NCI-H2029 (cell line): ENCODE results near the gene SHC3.

Experiments
- DNase-seq: peaks from one replicate; lab custom pipeline; 2025; lab: John Stamatoyannopoulos, UW

SHC3 gene

DNA sequence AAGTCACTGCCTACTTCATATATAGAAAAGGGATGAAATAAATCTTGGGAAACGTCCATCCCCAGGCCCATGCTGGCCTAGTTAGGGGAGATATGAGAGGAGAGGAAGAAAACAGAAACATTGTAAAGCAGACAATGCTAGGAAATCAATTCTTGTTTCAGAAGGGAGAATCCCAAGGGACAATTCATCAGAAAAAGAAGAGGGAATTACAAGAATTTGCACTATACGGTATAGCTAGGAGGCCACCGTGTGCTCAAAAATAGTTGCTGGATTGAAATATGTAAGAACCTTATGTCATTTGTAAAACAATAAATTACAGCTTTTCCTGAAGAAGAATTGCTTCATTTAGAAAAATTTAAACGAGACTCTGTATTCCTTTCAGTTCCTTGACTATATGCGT lies 8.3 kb upstream of the SHC3 start:
- DNase-seq, result no peak

GRCh38 chr9:89185980-89186379 lies 7.4 kb upstream of the SHC3 start:
- no peak for DNase-seq

DNA sequence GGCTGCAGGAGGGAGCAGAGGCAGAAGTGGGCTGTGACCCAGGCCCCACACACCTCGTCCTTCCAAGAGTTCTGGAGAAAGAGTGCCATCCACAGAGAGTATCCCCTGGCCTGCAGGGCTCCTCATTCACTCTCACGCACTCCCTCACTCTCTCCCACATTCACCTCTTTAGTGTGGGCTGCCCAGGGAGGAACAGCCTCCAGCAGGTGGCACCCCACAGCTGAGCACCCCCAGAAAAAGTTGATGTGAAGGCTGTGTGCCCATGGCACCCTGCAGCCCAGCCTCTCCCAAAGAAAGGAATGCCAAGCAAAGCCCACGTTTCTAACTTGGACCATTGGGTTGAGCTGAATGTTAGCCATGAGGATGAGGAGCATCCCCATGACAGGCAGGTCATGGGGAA lies 4.5 kb upstream of the SHC3 start:
- DNase-seq, result no peak

GRCh38 chr9:89182369-89182768 lies 3.8 kb upstream of the SHC3 start:
- no peak for DNase-seq

DNA sequence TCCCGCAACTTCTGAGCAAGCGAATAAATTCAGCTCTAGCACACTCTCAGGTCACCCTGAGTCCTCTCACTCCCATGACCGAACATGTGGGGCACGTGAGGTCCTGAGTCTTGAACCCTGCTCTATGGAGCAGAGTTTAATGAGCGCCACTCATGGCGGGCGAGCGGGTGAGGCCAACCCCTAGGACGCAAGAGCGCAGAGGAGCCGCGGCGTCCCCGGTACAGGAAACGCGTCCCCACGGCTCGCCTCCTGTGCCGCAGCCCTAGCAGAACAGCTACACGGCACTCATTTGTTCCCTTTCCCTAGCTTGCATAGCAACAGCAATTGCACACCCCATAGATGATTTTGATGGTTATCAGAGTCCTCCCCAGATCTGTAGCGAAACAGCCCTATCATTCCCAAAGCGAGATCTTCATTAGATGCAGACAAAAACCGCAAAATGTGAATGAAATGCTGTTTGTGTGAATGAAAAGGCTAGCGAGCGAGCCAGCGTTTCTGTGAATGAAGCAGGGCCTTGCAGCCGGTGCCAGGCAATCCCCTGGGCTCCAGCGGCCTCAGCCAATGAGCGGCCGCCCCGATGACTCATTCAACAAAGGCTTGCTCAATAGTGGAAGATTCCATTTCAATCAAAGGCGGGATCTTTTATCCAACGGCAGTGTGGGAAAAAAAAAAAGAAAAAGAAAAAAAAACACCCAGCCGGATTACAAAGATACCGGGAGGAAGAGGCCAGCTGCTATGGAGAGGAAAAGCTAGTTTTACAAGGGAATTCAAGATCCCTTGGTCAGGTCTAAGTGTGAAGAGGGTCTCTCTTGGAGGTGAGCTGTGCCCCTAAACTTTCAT lies 1.5 kb upstream of the SHC3 start:
- peak; percentile 86 for DNase-seq

DNA sequence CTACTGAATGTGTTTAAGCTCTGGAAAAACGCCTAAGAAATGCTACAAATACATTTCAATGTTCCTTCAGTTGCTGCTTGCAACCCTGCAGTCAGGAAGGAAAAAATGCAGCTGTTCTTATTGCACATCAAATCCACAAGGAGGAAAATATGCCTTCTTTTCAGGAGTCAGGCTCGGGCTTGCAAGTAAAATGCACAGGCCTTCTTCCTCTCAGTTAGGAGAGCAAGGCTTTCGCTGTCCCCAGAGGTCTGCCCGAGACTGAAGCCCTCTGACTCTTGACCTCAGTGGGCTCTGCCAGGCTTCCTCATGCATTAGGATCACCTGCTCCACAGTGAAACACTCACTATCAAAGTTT lies 899 bp upstream of the SHC3 start:
- DNase-seq, result no peak

- DNase-seq, result no peak
Measured at GRCh38 chr9:89178830-89179539, 367 bp upstream of the SHC3 start.

GRCh38 chr9:89177012-89177943 lies 1.3 kb downstream of the SHC3 start:
- no peak for DNase-seq

DNA sequence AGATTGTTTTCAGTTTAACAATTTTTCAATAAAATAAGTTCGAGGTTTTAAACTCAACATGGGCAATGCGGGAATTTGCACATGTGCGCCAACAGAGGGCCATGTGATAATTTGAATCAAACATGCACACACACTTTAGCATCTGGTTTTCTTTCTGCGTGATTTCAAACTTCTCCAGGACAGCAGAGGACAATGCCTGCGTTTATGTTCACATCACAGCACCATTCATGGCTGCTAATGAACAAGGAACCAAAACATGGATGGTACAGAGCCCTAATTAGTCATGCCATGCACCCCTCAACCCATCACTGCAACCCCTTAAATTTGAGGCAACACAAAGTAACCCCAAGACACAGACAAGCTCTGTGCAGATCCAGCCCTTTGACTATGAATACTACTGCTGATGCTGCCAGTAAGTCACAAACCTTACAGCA lies 2.8 kb downstream of the SHC3 start:
- DNase-seq, result no peak

DNA sequence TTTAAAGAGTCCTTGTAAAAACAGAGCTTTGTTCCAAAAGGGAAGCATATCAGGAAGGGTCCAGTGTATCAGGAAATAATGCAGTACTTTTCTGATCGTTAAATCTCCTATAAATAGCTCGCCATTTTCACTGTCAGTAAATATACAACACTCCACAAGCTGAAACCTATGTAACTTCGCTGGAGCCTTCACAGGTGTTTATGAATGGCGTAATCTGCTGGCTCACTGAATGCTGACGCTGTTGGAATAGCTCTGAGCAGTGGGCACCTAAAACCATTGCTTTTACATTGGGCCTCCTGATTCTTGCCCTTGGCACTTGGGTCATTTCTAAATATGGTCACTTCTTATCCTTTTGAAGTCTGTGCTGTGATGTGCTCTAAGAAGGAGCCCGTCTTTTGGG lies 4.3 kb downstream of the SHC3 start:
- no peak for DNase-seq

- no peak for DNase-seq
Measured at GRCh38 chr9:89173072-89173471, 5.5 kb downstream of the SHC3 start.

DNA sequence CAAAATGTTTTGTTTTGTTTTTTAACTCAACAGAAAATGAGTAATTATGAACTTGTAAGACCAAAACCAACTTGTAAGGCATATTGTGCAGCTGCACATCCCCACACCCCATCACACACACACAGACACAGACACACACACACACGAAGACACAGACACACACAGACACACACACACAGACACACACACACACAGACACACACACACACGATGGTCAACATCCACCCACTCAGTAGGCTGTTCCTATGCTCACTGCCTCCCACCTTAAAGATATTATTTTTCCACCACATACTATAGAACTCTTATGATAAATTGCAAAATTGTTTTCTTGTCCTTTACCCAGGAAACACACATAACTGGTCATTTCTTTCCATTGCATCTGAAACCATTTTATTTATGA lies 6.2 kb downstream of the SHC3 start:
- no peak for DNase-seq

GRCh38 chr9:89171693-89172092 lies 6.9 kb downstream of the SHC3 start:
- no peak for DNase-seq

DNA sequence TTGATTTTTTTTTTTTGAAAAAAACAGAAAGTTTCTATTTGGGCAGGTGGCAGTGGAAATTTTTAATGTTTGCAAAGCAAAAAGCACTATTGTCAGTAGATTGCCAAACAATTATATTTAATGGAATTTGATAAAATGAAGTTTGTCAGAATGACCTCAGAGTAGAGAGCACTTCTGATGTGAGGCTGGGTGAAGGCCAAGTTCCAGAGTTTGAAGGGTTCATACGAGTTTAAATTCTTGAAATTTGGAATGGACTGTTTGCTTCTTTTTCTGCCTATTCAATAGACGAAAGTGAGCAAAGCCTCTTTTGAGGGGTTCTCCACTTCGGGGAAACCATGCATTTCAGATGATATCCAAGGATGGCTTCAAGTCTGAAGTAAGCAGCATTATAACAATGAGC lies 7.4 kb downstream of the SHC3 start:
- no peak for DNase-seq

GRCh38 chr9:89168901-89169813 lies 9.5 kb downstream of the SHC3 start:
- DNase-seq, result no peak

GRCh38 chr9:89167788-89168187 lies 10.8 kb downstream of the SHC3 start:
- no peak for DNase-seq

DNA sequence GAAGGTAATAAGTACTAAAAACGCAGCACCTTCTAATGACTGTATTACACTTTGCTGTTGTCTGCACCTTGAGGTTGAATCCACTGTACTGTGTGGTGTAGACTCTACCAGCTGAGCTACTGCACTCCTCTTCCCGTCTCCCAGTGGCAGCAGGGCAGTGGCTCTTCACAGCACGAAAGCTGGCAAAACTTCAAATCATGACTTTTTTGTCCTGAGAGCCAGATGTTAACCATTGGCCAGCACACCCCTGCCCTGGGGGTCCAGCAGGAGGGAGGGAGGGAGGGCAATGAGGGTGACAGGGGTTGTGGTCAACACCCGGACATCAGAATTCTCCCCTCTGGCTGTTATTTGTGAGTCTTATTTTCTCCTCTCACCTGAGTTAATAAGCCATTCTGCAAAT lies 11.8 kb downstream of the SHC3 start:
- DNase-seq, result no peak

DNA sequence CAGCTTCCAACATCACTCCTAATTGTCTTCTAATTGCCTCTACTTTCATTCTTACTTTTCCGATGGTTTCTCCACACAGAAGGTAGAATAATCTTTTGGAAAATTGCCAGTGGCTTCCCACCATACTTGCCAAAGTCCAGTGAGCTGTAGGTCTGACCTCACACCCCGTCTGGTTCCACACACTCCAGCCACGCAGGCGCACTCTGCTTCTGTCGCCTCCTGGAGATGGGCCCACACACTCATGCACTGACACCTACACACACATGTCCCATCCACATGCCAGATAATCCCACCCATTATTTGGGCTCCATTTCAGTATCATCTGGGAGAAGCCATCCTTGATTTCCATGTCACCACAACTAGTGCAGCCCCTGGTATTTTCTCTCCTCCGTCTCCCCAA lies 12.7 kb downstream of the SHC3 start:
- no peak for DNase-seq

DNA sequence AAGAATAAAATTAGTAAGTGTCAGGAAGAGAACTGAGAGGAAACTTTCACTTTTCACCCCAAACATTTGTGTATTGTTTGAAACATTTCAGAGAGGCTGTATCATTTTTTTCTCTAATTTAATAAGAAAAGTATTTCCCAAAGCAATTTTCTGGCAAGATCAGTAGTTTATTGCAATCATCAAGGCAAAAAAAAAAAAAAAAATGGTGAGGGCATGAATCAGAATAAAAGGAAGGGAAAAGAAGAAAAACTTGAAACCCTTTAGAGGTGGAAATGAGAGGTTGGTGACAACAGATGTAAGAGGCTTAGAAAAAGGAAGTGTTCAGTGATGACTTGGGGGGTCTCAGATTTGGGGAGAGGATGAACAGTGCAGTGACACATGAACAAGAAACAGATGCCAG lies 13.3 kb downstream of the SHC3 start:
- DNase-seq, result no peak

DNA sequence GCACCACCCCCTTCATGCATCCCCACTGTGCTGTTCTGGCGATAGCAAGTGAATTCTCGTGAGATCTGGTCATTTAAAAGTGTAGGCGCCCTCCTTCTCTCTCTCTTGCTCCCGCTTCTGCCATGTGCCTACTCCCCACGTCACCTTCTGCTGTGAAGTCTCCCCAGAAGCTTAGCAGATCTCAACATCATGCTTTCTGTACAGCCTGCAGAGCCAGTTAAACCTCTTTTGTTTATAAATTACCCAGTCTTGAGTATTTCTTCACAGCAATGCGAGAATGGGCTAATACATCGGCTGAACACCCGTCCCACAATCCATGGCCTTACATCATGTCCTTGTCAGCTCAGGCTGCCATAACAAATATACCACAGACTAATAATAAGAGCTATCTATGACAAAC lies 17.4 kb downstream of the SHC3 start:
- no peak for DNase-seq

GRCh38 chr9:89160806-89161205 lies 17.8 kb downstream of the SHC3 start:
- no peak for DNase-seq
